ENCODE data around the gene WDR64.

The WDR64 gene

GRCh38 chr1:241837901-241838300 lies 185.8 kb downstream of the WDR64 start:
- TF ChIP-seq, protein P1, sequence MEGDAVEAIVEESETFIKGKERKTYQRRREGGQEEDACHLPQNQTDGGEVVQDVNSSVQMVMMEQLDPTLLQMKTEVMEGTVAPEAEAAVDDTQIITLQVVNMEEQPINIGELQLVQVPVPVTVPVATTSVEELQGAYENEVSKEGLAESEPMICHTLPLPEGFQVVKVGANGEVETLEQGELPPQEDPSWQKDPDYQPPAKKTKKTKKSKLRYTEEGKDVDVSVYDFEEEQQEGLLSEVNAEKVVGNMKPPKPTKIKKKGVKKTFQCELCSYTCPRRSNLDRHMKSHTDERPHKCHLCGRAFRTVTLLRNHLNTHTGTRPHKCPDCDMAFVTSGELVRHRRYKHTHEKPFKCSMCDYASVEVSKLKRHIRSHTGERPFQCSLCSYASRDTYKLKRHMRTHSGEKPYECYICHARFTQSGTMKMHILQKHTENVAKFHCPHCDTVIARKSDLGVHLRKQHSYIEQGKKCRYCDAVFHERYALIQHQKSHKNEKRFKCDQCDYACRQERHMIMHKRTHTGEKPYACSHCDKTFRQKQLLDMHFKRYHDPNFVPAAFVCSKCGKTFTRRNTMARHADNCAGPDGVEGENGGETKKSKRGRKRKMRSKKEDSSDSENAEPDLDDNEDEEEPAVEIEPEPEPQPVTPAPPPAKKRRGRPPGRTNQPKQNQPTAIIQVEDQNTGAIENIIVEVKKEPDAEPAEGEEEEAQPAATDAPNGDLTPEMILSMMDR (IDR thresholded peaks at IDR 0.05; ENCODE audit: extremely low read depth, missing control alignments): no peak
- DNase-seq (ENCODE audit: low spot score): no peak

- TF ChIP-seq, protein P1 (IDR thresholded peaks at IDR 0.05; ENCODE audit: extremely low read depth, missing control alignments): no peak
- DNase-seq (ENCODE audit: low spot score): no peak
These were observed 186.8 kb downstream of the WDR64 start for GRCh38 chr1:241838897-241839296.

GRCh38 chr1:241839369-241839979 lies 187.4 kb downstream of the WDR64 start:
- TF ChIP-seq, protein P1 (IDR thresholded peaks at IDR 0.05; ENCODE audit: extremely low read depth, missing control alignments): no peak
- no peak for DNase-seq (ENCODE audit: low spot score)

DNA sequence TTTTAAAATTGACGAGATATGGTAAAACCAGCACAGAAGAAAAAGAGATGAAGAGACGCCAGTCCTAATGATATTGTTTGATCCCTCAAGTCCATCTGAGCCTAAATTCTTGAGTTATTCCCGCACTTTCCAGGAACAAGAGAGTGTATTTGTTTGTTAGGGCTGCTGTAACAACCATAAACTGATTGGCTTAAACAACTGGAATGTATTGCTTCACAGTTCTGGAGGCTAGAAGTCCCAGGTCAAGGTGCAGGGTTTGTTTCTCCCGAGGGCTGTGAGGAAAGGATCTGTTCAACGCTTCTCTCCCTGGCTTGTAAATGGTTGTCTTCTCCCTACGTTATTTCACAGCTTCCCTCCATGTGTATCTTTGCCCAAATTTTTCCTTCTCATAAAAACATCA lies 188.1 kb downstream of the WDR64 start:
- TF ChIP-seq, protein P1 (IDR thresholded peaks at IDR 0.05; ENCODE audit: extremely low read depth, missing control alignments): no peak

DNA sequence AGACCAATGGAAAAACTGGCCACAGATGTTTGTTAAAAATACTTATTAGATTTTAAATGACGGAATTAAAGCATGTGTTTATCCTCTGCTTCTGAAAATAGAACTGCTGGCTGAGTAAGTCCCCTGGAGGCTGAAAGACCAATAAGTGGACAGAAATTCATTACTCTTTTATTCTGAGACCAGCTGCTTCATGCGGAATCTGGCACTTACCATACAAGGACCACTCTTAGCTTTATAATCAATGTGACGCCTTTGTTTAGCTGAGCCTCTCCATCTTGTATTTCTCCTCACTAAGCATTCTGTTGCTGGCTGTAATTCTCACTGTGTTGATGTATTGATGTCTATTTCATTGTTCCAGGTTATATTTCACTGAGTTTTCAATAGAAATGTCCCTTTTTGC lies 189.6 kb downstream of the WDR64 start:
- no peak for DNase-seq (ENCODE audit: low spot score)
- TF ChIP-seq, protein P1 (IDR thresholded peaks at IDR 0.05; ENCODE audit: extremely low read depth, missing control alignments): no peak

More for the DNA sequence above, 188.1 kb downstream of the WDR64 start:
- DNase-seq (ENCODE audit: low spot score): no peak

DNA sequence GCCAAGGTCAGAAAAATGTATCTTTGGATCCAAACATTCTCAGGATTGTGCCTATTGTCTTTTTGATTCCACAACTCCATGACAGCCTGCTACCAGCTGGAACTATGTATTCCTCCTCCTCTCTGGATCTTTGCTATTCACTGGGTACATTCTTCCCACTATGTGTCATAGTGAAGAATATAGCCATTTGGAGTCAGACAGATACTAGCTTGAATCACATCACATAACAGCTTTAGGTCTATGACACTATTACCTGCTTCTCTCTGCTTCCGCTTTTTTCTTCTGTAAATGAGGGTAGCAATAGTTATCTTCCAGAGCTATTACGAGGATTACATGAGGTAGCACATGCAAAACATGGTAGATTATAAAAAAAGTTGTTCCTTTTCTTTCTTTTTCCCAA lies 190.5 kb downstream of the WDR64 start:
- DNase-seq (ENCODE audit: low spot score): no peak
- TF ChIP-seq, protein P1 (IDR thresholded peaks at IDR 0.05; ENCODE audit: extremely low read depth, missing control alignments): no peak

DNA sequence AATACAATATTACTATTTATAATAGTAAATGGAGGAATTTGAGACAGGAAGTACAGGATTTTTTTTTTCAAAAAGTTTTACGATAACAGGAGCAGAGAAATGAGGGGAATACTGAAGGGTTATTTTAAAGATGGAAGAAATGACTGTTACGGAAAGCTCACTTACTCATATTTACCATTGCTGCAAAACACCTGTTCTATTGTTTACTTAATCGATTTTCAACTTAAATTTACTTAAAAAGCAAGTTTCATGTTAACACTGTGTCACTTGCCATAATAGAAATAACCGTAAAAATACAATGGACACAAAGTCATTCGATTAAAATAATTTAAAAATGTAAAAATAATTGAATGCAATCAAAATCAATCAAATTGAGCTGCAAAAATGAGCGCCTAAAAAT lies 192.5 kb downstream of the WDR64 start:
- no peak for DNase-seq (ENCODE audit: low spot score)
- TF ChIP-seq, protein P1 (IDR thresholded peaks at IDR 0.05; ENCODE audit: extremely low read depth, missing control alignments): no peak

All from GM20000 (cell line).